ENCODE results near the gene TRMO.

The TRMO gene

GRCh38 chr9:97934321-97935115 is 12.2 kb upstream of the TRMO start (continued):
- peak; percentile 51 for TF ChIP-seq SP7 (tag by site-specific recombination; IDR thresholded peaks at IDR 0.05)
- TF ChIP-seq ZNF26 (tag by site-specific recombination; IDR thresholded peaks at IDR 0.05), result no peak
- no peak for TF ChIP-seq ZNF747 (tag by site-specific recombination; IDR thresholded peaks at IDR 0.05)
- peak; percentile 22; the same call in 1 of the 2 replicates for TF ChIP-seq ZNF341 (tag by site-specific recombination; IDR thresholded peaks at IDR 0.05; ENCODE audit: low read depth)

GRCh38 chr9:97933297-97933998 is 11.1 kb upstream of the TRMO start:
- H3K27ac ChIP-seq (ENCODE audit: extremely low read depth, low read depth, low read length), result no peak overlapping the region
- H3K9me3 ChIP-seq (ENCODE audit: control insufficient read depth, insufficient read depth, low read depth, low read length), result no peaks in the 10 kb centered on the region
- H3K4me3 ChIP-seq (ENCODE audit: low read depth, low read length), result no peak overlapping the region
- H3K4me1 ChIP-seq (ENCODE audit: control insufficient read depth, insufficient read depth, low read length), result no peaks in the 10 kb centered on the region
- no peaks in the 10 kb centered on the region for H3K36me3 ChIP-seq (ENCODE audit: control insufficient read depth in 2 of 2, insufficient read depth in 1 of 2, low read length in 2 of 2)
- ChIA-PET POLR2A (no interaction called here), CTCF (interaction anchor here (2.1 kb wide), 1 partner anchor 10 kb away, joined by 13 read pairs; the partner anchor contains the start of gene TRMO)
- TF ChIP-seq ZSCAN4 (tag by site-specific recombination; IDR thresholded peaks at IDR 0.05), result no peak
- no peak for TF ChIP-seq BCL11A (tag by site-specific recombination; IDR thresholded peaks at IDR 0.05; ENCODE audit: low read depth)
- TF ChIP-seq ZFHX2 (tag by site-specific recombination; conservative IDR thresholded peaks at IDR 0.05), result no peak
- TF ChIP-seq ZNF16 (tag by site-specific recombination; IDR thresholded peaks at IDR 0.05; ENCODE audit: low read depth), result no peak
- no peak for TF ChIP-seq ZNF654 (tag by site-specific recombination; IDR thresholded peaks at IDR 0.05; ENCODE audit: low read depth)
- TF ChIP-seq ZBTB26 (tag by site-specific recombination; optimal IDR thresholded peaks at IDR 0.05), result no peak
- no peak for TF ChIP-seq MEIS1 (CRISPR knock-in tag; IDR thresholded peaks at IDR 0.05; ENCODE audit: borderline replicate concordance)
- no peak for TF ChIP-seq ZNF292 (tag by site-specific recombination; IDR thresholded peaks at IDR 0.05; ENCODE audit: borderline replicate concordance, low read depth)
- TF ChIP-seq ZNF514 (tag by site-specific recombination; IDR thresholded peaks at IDR 0.05), result no peak
- no peak for TF ChIP-seq ZNF423 (tag by site-specific recombination; IDR thresholded peaks at IDR 0.05)
- no peak for TF ChIP-seq ZNF398 (tag by site-specific recombination; IDR thresholded peaks at IDR 0.05)
- no peak for TF ChIP-seq ZNF530 (tag by site-specific recombination; IDR thresholded peaks at IDR 0.05; ENCODE audit: low read depth)
- no peak for TF ChIP-seq CTCF (tag by site-specific recombination; IDR thresholded peaks at IDR 0.05)
- TF ChIP-seq ZNF175 (tag by site-specific recombination; IDR thresholded peaks at IDR 0.05), result no peak
- no peak for TF ChIP-seq ZNF629 (tag by site-specific recombination; IDR thresholded peaks at IDR 0.05)
- no peak for TF ChIP-seq EGR2 (tag by site-specific recombination; IDR thresholded peaks at IDR 0.05; ENCODE audit: low read depth)
- no peak for TF ChIP-seq ZNF23 (tag by site-specific recombination; IDR thresholded peaks at IDR 0.05; ENCODE audit: borderline replicate concordance)
- TF ChIP-seq GLIS1 (tag by site-specific recombination; IDR thresholded peaks at IDR 0.05), result no peak
- no peak for TF ChIP-seq SP7 (tag by site-specific recombination; IDR thresholded peaks at IDR 0.05)
- TF ChIP-seq ZBTB44 (tag by site-specific recombination; IDR thresholded peaks at IDR 0.05), result no peak

All from HEK293 (cell line).